ENCODE data around the gene SNAI1.
"Not testable (repeated sequence)": the region's sequence is repeated elsewhere in the genome, so short reads cannot be mapped to it uniquely, and the experiment has no call there.

The SNAI1 gene

GRCh38 chr20:49948809-49949507 lies 33.8 kb upstream of the SNAI1 start:
- H3K4me3 ChIP-seq (ENCODE audit: low read length) = no peak overlapping the region
- no peak for TF ChIP-seq CTCF (IDR thresholded peaks at IDR 0.05; ENCODE audit: insufficient read depth, low read depth, low read length, missing control alignments)
- no peak for DNase-seq (ENCODE audit: low read depth)

- DNase-seq (ENCODE audit: low read depth) = peak; percentile 67
- TF ChIP-seq CTCF (IDR thresholded peaks at IDR 0.05; ENCODE audit: insufficient read depth, low read depth, low read length, missing control alignments) = no peak
- no peak overlapping the region for H3K4me3 ChIP-seq (ENCODE audit: low read length)
Measured at GRCh38 chr20:49951151-49951550, 31.6 kb upstream of the SNAI1 start.

- TF ChIP-seq CTCF (IDR thresholded peaks at IDR 0.05; ENCODE audit: insufficient read depth, low read depth, low read length, missing control alignments) = no peak
- DNase-seq (ENCODE audit: low read depth) = no peak
- no peak overlapping the region for H3K4me3 ChIP-seq (ENCODE audit: low read length)
Measured at GRCh38 chr20:49955167-49955566, 27.6 kb upstream of the SNAI1 start.

- not testable (repeated sequence) for DNase-seq (ENCODE audit: low read depth)
Measured at GRCh38 chr20:49955830-49956396, 26.9 kb upstream of the SNAI1 start.

GRCh38 chr20:49956689-49957088 lies 26.1 kb upstream of the SNAI1 start:
- TF ChIP-seq CTCF (IDR thresholded peaks at IDR 0.05; ENCODE audit: insufficient read depth, low read depth, low read length, missing control alignments) = no peak
- H3K4me3 ChIP-seq (ENCODE audit: low read length) = no peak overlapping the region
- DNase-seq (ENCODE audit: low read depth) = no peak

More at GRCh38 chr20:49955830-49956396, 26.9 kb upstream of the SNAI1 start:
- H3K4me3 ChIP-seq (ENCODE audit: low read length) = not testable (repeated sequence)

- DNase-seq (ENCODE audit: low read depth); H3K4me3 ChIP-seq (ENCODE audit: low read length): not testable (repeated sequence)
Measured at GRCh38 chr20:49957089-49957938, 25.5 kb upstream of the SNAI1 start.

GRCh38 chr20:49961413-49961812 lies 21.4 kb upstream of the SNAI1 start:
- no peak overlapping the region for H3K4me3 ChIP-seq (ENCODE audit: low read length)
- no peak for TF ChIP-seq CTCF (IDR thresholded peaks at IDR 0.05; ENCODE audit: insufficient read depth, low read depth, low read length, missing control alignments)
- no peak for DNase-seq (ENCODE audit: low read depth)
